COLO668 (cell line): ENCODE data around the gene AKNA.

Source experiments
- DNase-seq: peaks from one replicate; lab custom pipeline; 2025; ENCODE audit not compliant: unreplicated experiment; lab: John Stamatoyannopoulos, UW

The AKNA gene

DNA sequence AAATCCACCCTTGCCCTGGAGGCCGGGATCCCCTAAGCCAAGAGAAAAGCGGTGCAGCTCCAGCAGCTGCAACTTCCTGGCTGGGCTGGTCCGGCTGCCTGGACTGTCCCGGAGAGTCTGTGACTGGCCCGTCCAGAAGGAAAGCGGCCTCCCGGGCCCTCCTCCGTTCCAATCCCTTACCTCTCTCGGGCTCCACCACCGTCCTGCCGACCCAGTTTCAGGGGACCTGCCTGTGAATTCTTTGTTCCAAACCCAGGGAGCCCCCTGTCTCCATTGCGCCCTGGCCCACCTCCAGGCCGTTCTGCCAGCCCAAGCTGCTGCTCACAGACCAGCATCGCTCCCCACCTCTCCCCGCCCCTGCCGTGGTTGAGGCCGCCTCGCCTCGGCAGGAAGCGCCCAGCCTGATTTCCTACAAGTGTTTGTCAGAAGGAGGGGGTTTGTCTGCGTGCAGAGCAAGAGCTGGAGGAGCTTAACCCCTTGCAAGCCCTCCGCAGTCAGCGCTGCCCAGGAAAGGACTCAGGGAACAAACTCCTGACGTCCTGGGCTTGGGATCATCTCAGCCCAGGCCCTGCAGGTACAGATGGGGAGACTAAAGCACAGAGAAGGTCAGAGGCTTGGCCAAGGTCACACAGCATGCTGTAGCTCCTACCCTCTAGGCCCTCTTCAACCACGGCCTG is at the start of gene AKNA:
TSS of gene AKNA (minus strand) at position 303 of the 677 bp plus-strand sequence. CDS start 6,649 bp downstream, outside the sequence.
- no peak for DNase-seq

DNA sequence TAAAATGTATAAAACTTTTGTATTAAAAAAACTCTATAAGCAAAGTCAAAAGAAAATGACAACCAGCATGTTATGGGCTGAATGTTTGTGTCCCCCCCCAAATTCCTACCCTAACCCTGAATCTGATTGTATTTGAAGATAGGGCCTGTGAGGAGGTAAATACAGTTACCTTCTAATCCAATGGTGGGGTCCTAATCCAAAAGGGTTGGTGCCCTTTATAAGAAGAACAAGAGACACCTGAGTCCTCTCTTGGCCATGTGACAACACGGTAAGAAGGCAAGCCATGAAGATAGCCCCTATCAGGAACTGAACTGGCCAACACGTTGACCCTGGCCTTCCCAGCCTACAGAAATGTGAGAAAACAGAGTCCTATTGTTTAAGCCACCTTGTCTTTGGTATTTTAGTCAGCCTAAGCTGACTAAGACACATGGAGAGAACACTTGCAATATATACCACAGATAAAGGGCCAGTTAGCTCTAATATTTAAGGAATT is 49.7 kb upstream of the AKNA start:
- DNase-seq = no peak

DNA sequence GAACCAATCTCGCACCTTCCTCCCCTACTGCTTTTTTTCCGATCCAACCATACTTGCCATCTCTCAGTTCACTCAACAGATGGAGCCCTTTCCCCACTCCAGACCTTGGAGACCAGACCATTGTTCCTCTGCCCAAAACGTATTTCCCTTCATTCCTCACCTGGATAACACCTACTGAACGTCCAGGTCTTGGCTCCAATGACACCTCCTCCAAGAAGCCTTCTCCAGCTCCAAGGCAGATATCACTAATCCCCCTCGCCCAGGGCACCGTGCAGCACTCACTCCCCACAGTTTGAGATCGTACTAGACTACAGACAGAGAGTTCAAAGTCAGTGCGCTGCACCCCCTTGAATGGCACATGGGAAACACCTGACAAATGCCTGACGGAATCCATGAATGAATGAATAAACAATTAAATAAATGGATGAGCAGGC is 47.1 kb upstream of the AKNA start:
- peak; percentile 33 for DNase-seq

DNA sequence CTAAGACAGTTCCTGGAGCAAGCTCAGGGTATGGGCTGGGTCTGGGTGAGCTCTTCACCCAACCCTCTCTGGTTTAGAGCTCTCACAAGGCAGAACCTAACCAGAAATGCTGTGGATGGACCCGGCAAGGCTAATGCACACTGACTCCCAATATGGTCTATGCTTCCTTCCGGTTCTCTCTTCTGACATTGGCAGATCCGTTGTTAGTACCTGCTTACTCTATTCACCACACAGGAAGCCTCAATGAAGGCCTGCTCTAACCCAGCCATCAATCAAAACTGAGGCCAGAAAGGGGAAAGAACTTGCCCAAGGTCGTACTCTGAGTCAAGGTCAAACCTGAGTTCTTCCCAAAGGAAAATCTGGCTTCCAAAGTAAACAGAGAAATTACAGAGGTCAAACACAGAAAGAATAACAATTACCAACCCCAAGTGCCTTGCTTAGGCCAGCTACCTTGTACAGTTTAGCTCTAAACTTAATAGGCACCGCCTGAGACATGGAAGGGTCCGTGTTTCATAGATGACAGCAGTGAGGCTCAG is 46.0 kb upstream of the AKNA start:
- no peak for DNase-seq

- DNase-seq = no peak
These were observed 45.3 kb upstream of the AKNA start for GRCh38 chr9:114433086-114433485.

DNA sequence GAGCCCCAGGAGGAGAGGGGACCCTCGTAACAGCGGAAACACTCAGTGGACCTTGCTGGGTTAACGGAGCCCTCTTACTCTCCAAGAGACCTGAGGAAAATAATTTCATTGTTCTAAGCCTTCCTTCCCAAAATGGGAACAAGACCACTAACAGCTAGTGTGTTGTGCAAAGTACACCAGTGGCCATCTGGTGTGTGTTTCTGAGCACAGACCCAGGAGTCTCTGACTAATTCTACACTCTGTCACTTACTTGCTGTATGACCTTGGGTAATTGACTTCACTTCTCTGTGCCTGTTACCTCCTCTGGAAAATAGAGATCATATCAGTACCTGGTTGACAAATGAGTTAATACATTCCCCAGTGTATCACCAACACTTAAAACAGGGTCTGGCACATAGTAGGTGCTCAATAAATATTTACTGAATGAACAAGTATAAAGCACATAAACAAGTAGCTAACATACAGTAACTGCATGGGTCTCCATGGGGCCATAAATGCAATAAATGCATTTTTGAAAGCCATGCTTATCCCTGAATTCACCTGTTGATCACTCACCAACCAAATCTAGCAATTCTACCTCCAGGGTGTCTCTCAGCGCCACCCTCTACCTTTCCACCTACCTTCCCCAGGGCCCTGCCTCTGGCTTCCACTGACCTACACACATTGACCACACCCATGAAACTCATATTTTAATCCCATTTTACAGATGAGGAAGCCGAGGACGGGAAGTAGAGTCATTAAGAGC is 44.7 kb upstream of the AKNA start:
- DNase-seq = no peak

- no peak for DNase-seq
These were observed 44.0 kb upstream of the AKNA start for GRCh38 chr9:114431770-114432169.

DNA sequence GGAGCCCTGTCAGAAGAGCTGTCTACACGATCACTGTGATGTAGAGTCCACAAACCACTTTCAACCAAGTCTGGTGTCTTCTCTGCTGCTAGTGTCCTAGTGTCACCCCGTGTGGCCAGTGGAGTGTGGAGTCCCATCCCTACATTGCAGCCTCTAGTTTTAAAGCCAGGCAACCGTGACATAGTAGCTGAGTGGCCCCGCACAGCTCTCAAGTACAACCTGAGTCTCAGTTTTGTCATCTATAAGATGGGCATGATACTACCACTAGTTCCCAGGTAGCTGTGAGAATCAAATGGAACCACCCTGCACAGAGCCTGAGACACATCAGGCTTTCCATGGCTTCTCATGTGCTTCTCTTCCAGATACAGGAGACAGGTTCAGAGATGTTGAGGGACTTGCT is 43.2 kb upstream of the AKNA start:
- no peak for DNase-seq

DNA sequence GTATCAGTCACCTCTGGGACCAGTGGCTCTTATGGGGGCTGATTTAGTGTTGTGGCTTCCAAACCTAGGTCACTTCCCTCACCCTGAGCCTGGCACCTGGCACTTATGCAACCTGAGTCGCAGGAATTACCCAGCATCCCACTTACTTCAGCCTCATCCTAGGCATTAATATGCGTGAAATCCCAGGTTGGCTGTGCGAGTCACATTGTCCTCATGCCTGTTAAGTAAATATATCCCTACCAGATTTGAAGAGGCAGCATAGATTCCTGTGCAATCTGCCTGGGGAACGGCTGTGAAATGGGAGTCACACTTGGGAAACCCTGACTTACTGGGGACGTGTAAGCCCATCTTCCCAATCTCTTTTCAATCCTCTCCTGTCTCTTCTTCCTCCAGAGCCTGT is 42.7 kb upstream of the AKNA start:
- peak; percentile 76 for DNase-seq

- DNase-seq = no peak
These were observed 41.7 kb upstream of the AKNA start for GRCh38 chr9:114429488-114429887.

GRCh38 chr9:114428466-114428865 is 40.7 kb upstream of the AKNA start:
- DNase-seq = no peak

GRCh38 chr9:114427644-114428043 is 39.9 kb upstream of the AKNA start:
- DNase-seq = no peak

DNA sequence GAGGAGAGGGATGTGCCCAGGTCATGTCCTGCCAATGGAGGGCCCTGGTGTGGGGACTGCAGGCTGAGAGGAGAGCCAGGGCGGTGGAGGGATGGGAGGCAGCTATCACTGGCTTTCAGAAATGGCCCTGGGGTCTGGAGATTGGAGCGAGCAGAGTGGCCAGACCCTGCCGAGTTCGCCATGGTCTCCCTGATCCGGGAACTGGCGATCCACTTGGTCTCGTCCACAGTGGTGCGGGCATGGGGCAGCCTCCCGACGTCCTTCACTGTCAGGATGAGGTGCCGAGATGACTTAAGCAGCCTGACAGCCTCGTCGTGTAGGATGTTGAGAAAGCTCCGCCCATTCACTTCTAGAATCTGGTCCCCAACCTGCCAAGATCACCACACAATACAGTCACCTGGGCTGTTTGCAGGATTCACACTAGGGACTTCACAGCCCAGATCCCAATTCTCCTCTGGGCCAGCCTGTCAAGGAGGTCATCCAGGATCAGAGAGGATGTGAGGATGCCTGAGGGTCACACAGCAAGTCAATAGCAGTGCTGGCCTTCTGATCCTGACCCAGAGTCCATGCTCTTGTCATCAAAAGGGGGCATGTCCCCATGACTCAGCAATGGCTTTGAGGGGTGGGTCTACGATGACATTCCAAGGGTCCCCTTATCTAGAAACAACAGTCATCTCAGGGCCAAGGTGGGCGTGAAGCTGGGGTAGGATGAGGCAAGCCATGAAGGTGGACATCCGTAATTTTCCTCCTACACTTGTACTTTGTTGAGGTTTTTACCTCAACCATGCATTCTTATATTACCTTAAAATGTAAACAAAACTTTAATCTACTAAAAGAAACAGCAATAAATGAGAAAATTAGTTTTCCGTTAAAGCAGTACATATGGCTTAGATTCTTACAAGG is 38.5 kb upstream of the AKNA start:
- DNase-seq = no peak

- no peak for DNase-seq
These were observed 37.3 kb upstream of the AKNA start for GRCh38 chr9:114425126-114425525.

GRCh38 chr9:114424126-114424525 is 36.3 kb upstream of the AKNA start:
- DNase-seq = no peak

- DNase-seq = no peak
These were observed 35.4 kb upstream of the AKNA start for GRCh38 chr9:114423181-114423580.

GRCh38 chr9:114421147-114421546 is 33.4 kb upstream of the AKNA start:
- no peak for DNase-seq

DNA sequence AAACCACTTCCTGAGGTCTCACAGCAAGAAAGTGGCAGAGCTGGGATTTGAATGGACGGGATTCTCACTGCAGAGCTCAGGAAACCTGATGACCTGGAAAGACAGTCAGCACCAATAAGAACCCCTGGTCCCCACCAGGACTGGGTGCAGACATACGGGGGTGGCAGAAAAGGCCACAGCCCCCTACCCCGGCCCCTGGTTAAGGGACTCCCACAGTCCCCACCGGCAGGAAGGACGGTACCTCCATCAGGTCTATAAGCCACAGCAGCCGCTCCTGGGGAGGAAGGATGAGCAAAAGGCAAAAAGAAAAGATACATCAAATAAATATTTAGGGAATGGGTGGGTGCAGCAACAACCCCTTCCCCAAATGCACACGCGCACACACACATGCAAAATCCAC is 32.0 kb upstream of the AKNA start:
- no peak for DNase-seq

- DNase-seq = no peak
These were observed 30.3 kb upstream of the AKNA start for GRCh38 chr9:114418053-114418452.

- DNase-seq = no peak
These were observed 29.7 kb upstream of the AKNA start for GRCh38 chr9:114417511-114417910.

- no peak for DNase-seq
These were observed 29.1 kb upstream of the AKNA start for GRCh38 chr9:114416906-114417305.
